Measurements from ENCODE around the gene DCAKD. TPM values are rescaled to one million over a fixed set of nuclear protein-coding genes. Genes with fewer than 3 reads are reported as not detected.

Gene DCAKD
- total and polyA plus RNA-seq, 12 donors = 21.1 to 46.2 (median 31.9) TPM

DNA sequence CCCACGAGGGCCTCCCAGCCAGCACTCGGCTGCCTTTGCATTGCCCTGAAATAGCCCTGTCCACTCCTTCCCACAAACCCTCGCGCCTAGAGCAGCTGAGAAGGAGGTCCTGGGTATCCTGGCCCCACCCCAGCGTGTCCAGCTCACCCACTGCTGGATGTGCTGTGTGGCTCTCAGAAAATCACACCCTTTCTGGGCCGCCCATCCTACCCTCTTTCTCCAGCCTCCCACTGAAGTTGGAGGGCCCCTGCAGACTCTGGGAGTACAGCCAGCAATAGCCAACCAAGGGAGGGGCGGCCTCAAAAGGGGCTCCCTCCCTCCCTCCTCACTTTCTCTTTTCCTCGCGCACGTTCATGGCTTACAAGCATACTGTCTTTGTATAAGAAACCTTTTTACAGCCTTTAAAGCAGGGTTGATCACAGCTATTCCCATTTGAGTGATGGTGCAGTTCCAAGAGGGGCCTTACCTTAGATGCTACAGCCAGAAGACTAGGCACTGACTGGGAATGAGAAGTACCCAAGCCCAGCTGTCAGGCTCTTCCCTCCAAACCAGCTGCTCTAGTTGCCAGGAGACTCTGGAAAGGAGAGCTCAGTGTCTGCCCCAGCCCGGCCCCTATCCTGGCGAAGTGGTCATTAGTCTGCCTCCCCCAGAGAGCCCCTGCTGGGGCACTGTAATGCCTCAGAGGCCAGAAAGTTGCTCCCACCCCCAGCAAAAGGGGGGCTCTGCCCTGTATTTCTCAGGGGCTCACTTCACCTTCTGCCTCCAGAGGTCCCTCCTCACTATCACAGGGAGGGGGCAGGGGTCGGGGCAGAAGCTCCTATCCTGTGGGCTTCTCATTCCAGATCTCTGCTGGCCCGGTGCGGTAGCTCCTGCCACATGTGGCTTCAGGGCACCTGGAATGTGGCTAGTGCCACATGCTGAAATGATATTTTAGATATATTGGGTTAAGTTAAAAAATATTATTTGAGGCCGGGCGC lies 38.1 kb downstream of the DCAKD start:
- DNase-seq = peak; percentile 23 to 36
- Histone ChIP-seq H3K9me3 (no peaks in the 10 kb centered on the region), H3K27ac (no peak overlapping the region), H3K36me3 (no peaks in the 10 kb centered on the region), H3K4me3 (peak overlapping the region in 2 of 10 donors; percentile 9 to 10), H3K27me3 (peaks cover 0 to 10% (median 0%) of the 10 kb centered on the region in 7 donors), H3K4me1 (peaks cover 2 to 18% (median 11%) of the 10 kb centered on the region in 9 donors)
- TF ChIP-seq, protein P1, sequence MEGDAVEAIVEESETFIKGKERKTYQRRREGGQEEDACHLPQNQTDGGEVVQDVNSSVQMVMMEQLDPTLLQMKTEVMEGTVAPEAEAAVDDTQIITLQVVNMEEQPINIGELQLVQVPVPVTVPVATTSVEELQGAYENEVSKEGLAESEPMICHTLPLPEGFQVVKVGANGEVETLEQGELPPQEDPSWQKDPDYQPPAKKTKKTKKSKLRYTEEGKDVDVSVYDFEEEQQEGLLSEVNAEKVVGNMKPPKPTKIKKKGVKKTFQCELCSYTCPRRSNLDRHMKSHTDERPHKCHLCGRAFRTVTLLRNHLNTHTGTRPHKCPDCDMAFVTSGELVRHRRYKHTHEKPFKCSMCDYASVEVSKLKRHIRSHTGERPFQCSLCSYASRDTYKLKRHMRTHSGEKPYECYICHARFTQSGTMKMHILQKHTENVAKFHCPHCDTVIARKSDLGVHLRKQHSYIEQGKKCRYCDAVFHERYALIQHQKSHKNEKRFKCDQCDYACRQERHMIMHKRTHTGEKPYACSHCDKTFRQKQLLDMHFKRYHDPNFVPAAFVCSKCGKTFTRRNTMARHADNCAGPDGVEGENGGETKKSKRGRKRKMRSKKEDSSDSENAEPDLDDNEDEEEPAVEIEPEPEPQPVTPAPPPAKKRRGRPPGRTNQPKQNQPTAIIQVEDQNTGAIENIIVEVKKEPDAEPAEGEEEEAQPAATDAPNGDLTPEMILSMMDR (IDR thresholded peaks at IDR 0.05) = no peak
- 57 to 60% methylated on average over 17 of the region's 17 CpGs for WGBS, 2 donors
- peak in 7 of 8 donors; percentile 51 to 82 (median 70) for ATAC-seq
- intact Hi-C loops (cut with DNase I) = loop anchor here in 1 of 10 donors (10.0 kb wide), 1 partner anchor 239 kb away; no protein-coding TSS in a partner anchor

DNA sequence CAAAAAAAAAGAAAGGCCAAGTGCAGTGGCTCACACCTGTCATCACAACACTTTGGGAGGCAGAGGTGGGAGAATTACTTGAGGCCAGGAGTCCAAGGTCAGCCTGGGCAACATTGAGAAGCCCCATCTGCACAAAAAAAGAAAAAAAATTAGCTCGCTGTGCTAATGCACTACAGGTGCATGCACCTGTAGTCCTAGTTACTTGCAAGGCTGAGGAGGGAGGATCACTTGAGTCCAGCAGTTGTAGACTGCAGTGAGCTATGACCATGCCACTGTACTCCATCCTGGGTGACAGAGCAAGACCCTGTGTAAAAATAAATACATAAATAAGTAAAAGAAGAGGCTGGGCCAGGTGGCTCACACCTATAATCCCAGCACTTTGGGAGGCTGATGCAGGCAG lies 39.7 kb downstream of the DCAKD start:
- DNase-seq = no peak
- no peak overlapping the region for H3K27ac ChIP-seq
- intact Hi-C loops (cut with DNase I) = loop anchor here in 1 of 10 donors (10.0 kb wide), 1 partner anchor 237 kb away; no protein-coding TSS in a partner anchor
- H3K4me1 ChIP-seq = peaks cover 0 to 14% (median 7%) of the 10 kb centered on the region in 9 donors
- ATAC-seq = no peak
- H3K27me3 ChIP-seq = no peaks in the 10 kb centered on the region
- no peaks in the 10 kb centered on the region for H3K9me3 ChIP-seq
- TF ChIP-seq, protein P1 (IDR thresholded peaks at IDR 0.05) = no peak
- no peak overlapping the region for H3K4me3 ChIP-seq
- no peaks in the 10 kb centered on the region for H3K36me3 ChIP-seq
- WGBS, 2 donors = 95 to 100% methylated on average over 1 of the region's 1 CpG

DNA sequence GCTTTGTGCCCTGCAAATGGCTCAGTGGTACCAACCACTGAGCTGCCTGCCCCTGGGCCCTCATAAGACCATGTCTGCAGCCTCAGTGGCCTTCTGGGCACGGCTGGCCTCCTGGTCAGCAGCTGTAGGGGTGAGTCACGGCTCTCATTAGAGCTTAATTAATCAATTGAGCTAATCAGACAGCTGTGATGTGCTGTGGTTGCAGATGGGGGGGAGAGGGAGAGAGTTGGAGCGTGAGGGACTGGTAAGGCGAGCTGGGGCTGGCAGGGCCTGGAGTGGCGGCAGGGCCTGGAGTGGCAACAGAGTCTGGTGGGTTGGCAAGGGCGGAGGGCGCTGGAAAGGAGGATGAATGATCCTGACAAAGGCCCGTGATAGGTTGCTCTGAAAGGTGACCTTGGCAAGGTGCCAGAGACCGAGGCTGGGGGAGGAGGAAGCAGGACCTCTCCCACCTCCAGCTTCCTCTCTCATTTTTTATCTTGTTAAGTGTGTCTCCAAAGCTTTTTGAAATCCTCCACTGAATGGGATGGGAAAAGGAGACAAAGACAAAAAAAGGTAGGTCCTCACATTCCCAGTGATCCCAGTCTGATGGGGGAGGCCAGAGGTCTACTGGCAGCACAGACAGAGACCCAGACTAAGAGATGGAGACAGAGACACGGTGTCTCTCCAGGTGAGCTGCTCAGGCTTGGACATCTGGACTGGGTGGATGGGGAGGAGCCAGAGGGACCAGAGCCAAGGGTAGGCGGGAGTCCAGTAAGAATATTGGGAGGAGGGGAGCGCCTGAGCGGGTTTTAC lies 41.6 kb downstream of the DCAKD start:
- peaks cover 0 to 4% (median 0%) of the 10 kb centered on the region in 7 donors for H3K27me3 ChIP-seq
- no peaks in the 10 kb centered on the region for H3K9me3 ChIP-seq
- no peak overlapping the region for H3K4me3 ChIP-seq
- no peaks in the 10 kb centered on the region for H3K36me3 ChIP-seq
- intact Hi-C loops (cut with DNase I) = loop anchor here in 1 of 10 donors (10.0 kb wide), 1 partner anchor 235 kb away; no protein-coding TSS in a partner anchor
- TF ChIP-seq, protein P1 (IDR thresholded peaks at IDR 0.05) = no peak
- WGBS, 2 donors = 76 to 79% methylated on average over 13 of the region's 13 CpGs
- H3K27ac ChIP-seq = no peak overlapping the region
- ATAC-seq (no peak), DNase-seq (no peak)
- peaks cover 0 to 14% (median 7%) of the 10 kb centered on the region in 9 donors for H3K4me1 ChIP-seq

DNA sequence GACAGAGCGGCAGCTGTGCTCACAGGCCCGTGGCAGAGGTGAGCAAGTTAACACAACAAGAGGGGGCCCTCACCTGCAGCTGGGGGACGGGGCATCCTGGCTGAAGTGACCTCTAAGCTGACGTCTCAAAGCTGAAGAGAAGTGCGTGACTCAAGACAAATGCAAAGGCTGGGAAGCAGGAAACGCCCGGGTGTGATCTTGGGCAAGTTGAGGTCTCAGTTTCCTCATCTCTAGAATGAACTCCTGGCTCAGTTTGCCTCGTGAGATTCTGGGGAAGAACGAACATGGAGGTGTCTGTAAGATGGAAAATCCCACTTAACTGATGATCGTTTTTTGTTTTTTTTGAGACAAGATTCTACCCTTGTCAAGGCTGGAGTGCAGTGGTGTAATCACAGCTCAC lies 43.2 kb downstream of the DCAKD start:
- ATAC-seq (no peak), DNase-seq (no peak)
- Histone ChIP-seq H3K4me3 (no peak overlapping the region), H3K36me3 (no peaks in the 10 kb centered on the region), H3K9me3 (no peaks in the 10 kb centered on the region), H3K27me3 (peaks cover 0 to 4% (median 0%) of the 10 kb centered on the region in 7 donors), H3K27ac (no peak overlapping the region), H3K4me1 (peaks cover 0 to 9% (median 6%) of the 10 kb centered on the region in 9 donors)
- WGBS, 2 donors = 77 to 84% methylated on average over 10 of the region's 10 CpGs
- TF ChIP-seq, protein P1 (IDR thresholded peaks at IDR 0.05) = no peak
- intact Hi-C loops (cut with DNase I) = no loop called here
